GM18517 (cell line): ENCODE data around the gene ARID3B.

ENCODE experiments used
- ATAC-seq: cut with Tn5 transposase; IDR thresholded peaks from one replicate; pipeline ENCODE4 v1.9.1; 2021; ENCODE audit warnings: mild to moderate bottlenecking, moderate library complexity; ENCODE audit not compliant: unreplicated experiment

The ARID3B gene

DNA sequence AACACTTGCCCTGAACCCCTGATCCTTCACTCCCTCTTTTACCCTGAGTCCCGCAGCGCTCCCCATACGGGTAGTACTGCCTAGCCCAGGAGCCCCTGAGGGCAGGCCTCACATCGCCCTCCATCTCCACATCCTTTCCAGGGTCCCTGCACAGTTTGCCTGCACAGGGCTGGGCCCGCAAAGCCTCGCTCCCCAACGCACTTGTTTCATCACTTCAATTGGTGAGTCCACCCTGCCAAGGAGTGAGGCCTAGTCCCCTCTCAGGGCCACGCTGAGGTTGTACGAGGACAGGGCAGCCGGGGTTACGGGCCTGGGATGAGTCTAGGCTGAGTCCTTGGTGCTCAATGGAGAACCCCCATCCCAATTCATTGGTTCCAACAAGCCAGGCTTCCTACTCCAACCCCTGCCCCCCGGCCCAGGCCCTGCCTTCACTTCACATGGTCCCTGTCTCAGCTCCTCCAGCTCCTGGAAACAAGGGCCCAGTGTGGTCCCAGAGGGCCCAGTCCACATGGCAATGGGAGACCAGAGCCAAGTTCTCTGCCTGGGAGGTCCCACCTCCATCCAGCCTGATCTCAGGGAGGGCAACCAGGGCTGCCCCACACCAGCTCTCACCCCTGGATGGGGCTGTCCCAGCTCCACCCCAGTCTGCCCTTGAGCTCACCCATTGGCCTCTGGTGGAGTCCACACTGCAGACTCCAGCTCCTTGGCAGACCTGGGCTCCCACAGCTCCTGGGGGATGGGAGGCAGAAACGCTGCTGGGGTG is 62.2 kb downstream of the ARID3B start:
- no peak for ATAC-seq

DNA sequence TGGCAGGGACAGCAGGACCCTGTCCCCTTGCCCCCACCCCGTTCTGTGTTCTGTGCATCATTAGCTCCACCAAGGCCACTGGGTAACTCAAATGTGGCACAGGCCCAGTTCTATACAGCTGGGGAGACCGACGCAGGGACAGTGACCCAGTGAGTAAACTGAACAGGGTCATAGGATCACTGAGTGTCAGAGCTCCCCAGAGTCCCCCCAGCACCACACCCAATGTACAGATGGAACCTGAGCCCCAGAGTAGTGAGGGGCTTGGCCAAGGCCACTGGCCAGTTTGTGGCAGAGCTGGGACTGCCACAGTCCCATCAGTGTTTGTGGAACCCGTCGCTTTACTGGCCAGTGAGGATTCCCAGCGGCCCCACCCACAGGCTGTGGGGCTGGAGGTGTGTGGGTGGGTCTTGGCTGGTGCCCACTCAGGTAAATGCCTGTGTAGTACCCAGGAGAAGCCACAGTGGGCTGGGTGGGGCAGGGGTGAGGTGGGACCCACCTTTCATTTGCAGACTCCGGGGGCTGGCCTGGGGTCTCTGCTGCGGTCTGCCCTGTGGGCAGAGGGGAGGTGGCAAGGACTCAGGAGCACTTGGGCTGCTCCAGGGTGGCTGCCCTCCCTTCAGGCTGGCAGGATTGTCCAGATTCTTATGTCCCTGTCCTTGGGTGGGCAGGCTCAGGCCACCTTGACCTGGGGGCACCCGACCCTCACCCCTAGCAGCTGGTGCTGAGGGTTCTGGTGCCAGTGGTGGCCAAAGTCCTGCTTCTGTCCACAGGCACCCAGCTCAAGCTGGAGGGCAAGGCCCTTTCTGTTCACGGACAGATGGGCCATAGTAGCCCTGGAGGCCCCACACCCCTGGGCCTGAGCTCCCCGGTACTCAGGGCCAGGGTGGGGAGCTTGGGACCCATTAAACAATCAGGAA is 63.0 kb downstream of the ARID3B start:
- no peak for ATAC-seq

DNA sequence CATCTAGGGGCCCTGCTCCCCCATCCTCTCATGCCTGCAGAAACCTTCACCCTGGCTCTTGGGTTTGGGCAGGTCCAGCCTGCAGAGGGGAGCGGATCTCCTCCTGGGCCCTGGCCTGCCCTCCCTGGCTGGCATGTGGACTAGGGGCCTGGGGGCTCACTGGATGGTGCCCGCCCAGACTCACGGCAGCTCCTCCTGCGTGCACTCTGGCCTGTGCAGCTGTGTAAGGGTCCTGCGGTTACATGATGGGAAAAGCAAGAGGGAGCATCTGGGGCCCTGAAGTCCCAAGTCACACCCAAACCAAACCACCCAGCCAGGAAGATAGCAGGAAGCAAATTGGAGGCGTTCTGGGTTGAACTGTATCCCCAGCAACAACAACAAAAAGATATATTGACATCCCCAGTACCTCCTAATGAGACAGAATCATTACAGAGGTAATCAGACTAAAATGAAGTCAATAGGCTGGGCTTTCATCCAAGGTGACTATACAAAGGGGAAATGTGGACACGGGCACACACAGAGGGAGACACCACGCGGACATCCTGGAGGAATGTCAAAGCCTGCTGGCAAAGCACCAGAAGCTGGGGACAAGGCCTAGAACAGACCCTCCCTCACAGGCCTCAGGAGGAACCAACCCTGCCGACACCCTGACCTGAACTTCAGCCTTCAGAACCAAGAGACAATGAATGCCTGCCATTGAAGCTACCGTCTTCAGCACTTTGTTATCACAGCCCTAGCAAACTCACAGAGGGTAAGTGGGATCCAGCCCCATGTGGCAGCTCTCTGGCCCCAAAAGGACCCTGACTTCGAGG is 64.2 kb downstream of the ARID3B start:
- ATAC-seq = no peak

GRCh38 chr15:74605795-74606150 is 64.8 kb downstream of the ARID3B start:
- no peak for ATAC-seq

GRCh38 chr15:74608786-74609185 is 67.8 kb downstream of the ARID3B start:
- no peak for ATAC-seq

DNA sequence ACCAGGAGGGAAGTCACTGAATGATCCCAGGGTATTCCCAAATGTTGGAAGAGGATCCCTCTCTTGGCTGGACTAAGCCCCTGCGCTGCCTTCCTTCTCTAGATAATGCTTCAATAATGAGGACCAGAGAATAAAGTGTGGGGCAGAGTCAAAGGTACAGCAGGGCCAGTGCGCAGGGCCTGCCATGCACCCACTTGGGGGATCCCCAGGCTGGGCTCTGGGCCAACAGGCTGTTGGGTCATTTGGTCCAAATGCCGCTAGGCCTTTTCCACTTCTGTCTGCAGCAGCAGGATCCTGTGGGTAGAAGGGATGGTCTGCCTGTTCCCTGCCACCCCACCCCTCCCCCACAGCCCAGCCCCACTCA is 68.9 kb downstream of the ARID3B start:
- no peak for ATAC-seq

- no peak for ATAC-seq
These were observed 69.4 kb downstream of the ARID3B start for GRCh38 chr15:74610302-74610951.

- ATAC-seq = no peak
These were observed 70.3 kb downstream of the ARID3B start for GRCh38 chr15:74611341-74611740.

DNA sequence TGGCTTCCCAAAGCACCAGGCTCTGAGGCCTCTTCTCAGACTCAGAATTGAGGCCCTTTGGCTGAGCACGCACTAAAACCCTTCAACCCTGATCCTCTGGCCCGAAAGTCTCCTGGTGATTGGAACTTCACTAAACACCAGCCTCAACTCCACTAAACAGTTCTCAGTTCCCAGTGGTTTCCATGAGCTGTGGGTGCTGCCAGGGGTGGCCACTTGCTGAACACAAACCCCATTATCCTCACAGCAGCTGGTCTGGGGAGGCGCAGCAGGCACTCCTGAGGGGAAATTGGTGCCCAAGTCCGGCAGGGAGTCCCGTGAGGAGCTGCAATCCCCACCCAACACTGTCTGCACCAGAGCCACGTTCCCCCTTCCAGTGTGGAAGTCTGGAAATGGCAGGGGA is 70.8 kb downstream of the ARID3B start:
- ATAC-seq = no peak

DNA sequence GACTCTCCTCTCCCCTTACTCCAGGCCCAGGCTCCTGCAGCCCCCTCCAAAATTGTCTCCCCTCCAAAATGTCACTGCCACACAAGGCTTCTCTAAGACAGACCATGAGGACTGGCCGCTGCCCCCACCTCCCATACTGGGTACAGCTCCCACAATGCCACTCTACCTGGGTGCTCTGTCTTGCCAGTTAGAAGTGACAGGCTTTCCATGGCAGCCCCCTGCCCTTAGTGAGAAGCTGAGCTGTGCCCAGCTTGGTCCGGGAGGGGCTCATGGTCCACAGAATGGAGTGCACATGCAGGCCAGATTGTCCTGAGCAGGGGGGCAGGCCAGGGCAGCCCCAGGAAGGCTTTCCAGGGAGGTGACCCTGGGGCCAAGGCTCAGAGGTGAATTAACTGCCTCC is 71.7 kb downstream of the ARID3B start:
- ATAC-seq = no peak

GRCh38 chr15:74613089-74613952 is 72.3 kb downstream of the ARID3B start:
- ATAC-seq = no peak

DNA sequence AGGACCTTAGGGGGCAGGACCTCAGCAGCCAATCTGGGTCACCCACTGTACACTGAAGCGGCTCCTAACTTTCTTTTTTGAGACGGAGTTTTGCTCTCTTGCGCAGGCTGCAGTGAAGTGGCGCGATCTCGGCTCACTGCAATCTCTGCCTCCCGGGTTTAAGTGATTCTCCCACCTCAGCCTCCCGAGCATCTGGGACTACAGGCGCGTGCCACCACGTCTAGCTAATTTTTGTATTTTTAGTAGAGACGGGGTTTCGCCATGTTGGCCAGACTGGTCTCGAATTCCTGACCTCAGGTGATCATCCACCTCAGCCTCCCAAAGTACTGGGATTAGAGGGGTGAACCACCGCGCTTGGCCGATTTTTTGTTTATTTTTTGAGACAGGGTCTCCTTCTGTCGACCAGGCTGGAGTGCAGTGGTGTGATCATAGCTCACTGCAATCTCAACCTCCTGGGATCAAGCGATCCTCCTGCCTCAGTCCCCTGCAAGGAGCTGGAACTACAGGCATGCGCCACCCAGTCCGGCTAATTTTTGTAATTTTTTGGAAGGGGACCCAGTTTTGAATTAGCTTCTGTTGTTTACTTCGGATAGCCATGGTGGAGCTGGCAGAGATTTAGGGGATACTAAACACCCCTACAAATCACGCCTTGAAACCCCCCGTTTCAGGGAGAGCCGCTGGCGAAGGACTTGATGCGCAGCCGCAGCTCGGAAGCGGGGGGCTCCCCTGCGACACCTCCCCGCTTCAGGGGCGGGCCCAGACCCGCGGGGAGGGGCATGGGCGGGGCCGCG is 73.1 kb downstream of the ARID3B start:
- no peak for ATAC-seq

DNA sequence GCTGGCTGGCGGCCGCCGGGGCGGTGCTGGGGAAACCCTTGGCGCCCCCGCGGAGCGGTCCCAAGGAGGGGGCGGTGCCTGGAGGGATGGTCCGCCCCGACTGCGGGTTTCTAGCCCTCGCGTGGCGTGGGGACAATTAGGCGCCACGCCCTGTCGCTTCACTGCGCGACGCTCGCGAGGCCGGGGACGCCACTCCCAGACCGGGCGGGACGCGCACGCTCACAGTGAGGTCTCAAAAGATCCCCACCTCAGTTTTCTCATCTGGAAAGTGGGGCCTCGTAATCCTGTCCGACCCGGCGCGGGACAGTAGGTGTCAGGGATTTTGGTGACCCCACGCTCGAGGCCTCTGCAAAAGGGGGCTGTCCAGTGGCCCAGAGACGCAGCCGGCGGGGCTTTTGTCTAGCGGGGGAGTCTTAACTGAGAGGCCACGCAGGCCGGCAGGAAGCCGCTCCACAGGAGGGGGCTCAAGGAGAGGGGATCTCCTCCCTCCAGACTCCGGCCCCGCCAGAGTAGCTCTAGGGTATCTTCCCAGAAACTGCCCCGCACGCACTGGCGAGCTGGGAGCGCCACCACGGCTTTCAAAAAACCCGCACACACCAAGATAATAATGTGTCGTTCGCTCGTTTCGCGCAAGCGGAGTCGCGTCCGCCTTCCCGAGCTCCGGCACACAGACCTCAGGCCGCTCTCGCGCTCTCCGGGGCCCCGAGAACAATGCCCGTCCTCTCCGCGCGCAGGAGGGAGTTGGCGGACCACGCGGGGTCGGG is 73.9 kb downstream of the ARID3B start:
- ATAC-seq = peak; percentile 42

DNA sequence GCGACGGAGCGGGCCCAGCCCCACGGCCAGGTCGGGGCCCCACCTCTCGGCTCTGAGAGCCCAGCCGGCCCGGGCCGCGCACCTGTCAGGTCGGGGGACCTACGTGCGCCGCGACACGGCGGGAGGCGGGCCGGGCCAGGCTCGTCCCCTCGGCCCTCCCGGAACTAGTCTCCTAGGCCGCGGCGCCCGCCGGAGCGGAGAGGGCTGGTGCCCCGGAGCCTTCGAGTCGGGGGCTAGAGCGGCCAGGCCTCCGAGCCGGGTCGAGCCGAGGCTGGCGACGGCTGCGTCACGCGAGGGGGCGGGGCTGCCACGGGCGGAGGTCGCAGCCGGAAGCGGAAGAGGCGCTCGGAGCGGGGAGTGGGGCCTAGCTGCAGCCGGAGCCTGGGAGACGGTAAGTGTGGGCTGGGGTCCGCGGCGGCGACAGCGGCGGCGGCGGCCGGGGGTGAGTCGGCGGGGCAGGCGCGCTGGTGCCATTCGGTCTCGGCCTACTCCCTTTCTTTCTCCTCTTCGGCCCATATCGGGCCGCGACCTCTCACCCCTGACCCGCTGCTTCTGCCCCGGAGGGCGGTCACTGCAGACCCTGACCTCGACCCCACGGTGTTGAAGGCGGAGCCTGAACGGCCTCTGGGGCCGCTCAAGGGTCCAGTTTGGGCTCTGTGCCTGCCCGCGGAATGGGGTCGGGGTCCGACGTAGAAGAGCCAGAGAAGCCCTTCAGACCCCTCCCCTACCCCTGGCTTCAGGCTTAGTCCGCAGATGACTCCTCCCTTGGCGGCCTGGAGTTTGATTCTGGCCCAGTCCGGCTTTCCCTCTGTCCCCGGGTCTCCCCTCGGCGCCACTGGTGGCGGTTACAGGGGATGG is 74.7 kb downstream of the ARID3B start, which contains the start of gene CLK3:
Gene CLK3 (plus strand): TSS at position 329 of the 858 bp plus-strand sequence. CDS start 3,361 bp downstream, outside the sequence.
- ATAC-seq = peak; percentile 63

GRCh38 chr15:74616366-74616939 is 75.4 kb downstream of the ARID3B start:
- no peak for ATAC-seq

- ATAC-seq = no peak
These were observed 76.0 kb downstream of the ARID3B start for GRCh38 chr15:74616996-74617395.
